ENCODE data around the gene WNT11.

Gene WNT11

DNA sequence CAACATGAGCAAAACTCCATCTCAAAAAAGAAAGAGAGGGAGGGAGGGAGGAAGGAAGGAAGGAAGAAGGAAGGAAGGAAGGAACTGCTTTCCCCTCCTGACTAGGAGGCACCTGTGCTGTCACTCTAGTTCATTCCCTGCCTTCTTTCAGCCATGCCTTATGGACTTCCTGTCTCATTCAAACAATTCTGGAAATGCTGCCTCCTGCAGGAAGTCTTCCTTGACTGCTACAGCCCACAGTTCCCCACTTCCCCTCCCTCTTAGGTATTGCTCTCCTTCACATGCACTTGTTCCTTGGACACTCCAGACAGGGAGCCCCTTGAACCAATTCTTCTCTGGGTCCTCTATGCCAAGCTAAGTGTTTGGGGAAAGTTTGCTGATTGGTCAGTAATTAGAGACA is 31.6 kb upstream of the WNT11 start:
- peak; percentile 35 for DNase-seq

DNA sequence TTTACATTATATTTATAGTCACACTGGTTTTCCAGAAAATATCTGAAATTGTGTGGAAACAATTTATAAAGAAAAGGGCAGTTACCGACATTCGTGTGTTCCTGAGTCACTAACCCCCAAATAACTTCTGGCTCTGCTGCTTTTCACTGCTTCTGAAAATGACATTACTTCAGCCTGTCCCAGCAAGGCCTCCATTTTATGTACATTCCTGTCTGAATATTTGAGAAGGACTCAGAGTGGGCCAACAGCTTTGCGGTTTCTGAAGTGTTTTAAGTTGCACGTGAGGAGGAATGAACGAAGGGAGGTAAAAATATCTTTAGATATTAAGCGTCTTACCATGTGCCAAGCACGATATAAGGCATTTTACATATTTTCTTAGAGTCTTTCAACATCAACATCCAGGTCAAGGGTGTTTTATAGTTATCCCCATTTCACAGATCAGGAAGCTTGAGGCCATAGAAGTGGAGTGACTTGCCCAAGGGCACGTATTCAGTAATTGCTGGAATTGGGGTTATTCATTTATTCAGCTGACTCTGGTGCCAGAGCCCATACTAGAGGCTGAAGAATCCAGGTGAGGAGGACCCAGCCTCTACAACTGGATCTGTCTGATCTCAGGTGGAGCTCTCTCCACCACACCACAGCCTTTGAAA is 30.8 kb upstream of the WNT11 start:
- DNase-seq: no peak

DNA sequence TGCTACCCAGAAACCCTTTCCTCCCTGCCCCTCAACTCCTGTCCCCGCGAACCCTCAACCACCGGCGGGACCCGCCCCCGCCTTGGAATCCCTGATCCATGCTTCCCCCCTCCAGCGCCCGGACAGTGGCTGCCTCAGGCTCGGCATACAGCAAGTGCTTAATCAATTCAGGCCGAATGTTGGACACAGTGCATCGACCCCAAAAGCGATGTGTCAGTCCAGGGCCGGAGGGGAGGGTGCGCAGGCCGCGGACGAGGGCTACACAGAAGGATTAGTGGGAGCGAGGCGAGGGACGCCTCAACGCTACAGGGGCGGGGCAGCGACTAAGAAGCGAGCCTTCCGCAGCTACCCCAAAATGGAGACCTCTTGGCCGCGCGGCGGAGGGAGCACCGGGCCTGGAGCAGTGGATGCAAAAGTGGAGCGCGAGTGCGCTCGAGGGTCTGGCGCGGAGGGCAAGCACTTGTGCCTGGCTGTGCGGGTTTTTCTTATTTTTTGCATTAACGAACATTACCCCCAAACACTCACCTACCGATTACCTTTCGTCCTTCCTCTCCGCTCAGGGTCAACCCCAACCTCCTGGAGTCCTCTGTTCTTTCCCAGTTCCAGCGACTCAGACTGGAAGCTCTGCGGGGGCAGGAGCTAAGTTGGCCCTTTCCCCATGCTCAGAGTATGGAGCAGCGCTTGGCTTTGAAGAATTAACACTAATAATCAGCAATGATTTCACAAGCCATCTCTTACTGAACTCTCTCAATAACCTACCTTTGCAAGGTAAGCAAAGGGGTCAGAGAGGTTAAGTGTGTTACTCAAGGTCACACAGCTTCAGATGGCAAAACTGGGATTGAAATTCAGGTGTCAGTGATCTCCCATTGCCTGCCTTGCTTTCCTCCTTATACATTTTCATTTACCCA is 30.0 kb upstream of the WNT11 start:
- peak; percentile 88 for DNase-seq

DNA sequence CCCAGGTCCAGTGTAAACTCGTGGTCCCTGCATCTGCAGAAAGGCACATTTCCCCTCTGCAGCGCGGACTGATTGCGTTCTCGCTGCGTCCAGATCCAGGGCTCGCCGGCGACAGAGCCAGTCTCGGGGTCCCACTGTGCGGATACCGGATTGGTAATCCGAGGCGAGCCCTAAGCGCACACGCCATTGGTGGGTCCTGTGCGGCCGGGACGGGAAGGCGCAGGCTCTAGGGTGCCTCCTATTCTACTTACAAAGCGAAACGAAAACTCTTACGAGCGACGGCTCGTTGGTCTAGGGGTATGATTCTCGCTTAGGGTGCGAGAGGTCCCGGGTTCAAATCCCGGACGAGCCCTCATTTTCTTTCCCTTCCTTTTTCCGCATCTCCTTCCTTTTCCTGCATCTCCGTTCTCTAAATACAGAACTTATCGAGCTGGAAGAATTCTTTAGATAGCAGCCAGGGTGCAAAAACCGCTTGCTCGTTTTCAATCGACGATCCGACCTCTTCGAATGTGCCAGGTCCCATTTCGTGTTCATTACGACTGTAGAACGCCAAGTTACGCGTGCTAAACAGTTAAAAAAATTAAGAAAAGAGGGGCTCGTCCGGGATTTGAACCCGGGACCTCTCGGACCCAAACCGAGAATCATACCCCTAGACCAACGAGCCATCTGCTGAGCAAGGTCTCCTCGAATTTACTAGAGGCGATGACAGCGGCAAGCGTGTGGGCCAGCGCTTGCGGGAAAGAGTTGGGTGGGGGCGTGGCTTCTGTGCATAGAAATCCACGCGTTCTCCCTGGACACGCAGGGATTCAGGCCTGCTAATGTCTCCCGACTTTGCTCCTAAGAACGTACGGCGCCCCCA is 29.2 kb upstream of the WNT11 start:
- DNase-seq: peak; percentile 96

DNA sequence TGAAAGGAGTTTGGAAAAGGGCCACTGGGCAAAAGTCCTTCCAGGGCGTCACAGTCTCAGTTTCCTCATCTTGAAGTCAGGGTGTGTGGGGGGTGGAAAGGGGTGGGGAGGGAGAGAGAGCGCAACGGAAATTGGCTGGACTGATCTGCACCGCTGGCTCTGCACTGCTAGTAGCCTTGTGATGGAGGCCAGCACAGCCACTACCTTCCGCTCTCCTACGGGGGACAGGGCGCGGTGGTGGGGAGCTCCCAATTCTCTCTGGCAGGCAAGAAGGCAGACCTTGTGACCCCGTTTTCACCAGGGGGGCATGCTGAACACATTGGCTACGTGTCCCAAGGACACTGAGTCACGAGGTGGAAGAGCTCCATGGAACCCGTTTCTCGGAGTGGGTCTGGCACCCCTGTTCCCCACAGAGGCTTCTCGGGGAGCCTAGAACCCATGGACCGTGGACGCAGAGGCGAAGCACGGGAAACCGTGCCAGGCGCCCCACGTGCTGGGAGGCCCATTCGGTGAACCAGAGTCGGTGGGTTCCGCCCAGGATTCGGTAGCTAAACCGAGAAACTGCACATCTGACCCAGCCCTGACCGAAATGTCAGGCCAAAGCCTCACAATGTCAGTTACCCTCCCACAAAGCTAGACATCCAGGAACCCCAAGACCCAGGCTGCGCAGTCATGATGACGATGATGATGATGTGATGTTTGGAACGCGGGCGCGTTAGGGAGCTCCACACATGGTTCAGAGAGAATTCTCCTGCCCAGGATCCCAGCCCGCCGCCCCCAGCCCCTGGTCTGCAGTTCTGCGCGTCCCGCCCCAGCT is 28.3 kb upstream of the WNT11 start:
- peak; percentile 82 for DNase-seq

DNA sequence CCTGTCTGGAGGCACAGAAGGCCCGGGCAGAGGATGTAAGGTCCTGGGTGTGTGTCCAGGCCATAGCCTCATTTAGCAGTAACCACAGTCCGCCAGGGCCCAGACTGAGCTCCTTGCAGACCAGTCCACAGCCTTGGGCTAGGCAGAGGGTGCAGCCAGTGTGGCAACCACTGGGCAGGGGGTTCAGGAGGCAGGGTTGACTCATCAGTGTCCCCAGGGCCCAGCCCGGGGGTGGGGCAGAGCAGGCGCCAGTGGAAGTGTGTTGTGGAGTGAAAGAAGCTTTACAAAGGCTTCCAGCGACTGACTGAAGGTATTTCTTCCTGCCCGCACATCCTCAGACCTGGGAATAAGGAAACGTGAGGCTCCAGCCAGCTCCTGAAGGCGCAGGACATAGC is 27.7 kb upstream of the WNT11 start:
- DNase-seq: no peak

DNA sequence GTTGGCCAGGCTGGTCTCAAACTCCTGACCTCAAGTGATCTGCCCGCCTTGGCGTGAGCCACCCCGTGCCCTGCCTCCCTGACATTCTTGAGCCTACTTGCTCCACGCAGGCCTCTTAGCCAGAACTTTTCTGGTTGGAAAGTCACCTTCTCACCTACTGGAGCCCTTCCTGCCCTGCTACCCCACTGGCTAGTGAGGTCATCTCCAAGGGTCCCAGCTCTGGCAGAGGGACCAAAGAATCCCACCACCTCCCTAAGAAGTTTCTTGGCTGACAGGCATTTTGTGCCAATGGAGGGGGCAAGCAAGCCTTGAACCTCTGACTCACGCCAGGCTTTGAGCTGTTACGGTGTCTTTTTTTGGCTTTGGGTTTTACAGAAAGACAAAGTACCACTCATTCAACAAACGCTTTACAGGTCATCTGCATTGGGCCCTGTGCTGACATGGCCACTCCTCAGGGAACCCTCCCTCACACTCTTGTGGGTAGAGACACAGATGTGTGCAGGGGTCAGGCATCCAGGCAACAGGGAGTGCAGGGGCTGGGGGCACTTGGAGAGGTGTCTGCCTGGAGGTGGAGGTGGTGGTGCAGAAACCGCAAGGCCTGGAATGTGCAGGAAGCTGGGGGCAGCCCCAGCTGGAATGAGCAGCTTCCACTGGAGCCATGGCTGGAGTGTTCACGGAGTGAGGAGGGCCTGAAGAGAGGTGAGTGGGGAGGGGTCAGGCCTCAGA is 27.1 kb upstream of the WNT11 start:
- DNase-seq: no peak

DNA sequence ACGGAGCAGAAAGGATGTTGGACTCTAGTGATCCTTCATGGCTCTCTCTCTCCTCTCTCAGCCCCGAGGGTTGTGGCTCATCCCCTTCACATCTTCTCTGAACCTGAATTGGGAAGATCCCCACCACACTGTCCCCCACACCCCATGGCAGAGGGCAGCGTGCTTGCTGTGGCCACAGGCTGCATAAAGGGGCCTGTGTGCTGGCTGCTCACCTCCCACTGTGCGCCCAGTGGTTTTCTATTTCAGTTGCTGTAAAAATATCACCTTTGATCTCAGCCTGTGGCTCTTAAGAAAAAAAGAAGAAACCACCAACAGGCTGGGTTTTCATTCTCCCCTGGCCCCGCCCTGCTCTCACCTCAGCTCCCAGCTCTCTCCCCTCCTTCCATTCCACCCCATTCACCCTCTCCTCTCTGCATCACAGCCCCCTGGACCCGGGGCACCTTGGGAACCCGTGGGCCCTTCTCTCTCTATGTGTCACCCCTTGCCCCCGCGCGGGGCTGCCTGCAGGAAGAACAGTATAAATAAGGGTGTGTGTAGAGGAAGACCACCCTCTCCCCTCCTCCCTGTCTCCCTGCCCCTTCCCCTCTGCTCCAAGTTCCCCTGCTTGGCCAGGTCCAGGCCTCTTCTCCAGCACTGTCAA is 25.8 kb upstream of the WNT11 start:
- no peak for DNase-seq

DNA sequence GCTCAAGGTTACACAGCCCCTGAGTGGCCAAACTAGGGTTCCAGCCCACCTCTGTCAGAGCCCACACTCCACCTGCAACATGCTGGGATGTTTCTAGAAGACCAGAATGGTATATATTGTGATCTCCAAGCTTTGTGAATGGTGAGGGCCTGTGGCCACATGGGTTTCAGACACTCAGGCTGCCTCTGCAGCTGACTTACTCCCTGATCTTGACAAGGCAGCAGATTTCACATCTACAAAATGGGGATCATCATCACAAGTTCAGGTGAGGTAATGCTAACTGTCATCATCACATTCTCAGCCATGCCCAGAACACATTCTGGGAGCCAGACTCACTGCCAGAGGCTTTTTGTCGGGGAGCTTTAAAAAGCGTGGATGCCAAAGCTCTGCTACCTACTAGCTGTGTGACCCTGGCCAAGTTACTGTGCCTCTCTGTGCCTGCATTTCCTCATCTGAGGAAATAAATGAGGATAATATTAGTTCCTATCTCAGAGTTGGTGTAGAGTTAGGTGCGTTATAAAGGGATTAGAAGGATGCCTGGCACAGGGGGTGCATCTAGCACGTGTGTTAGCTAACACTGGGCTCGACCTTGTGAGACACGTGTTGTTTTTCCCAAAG is 24.9 kb upstream of the WNT11 start:
- no peak for DNase-seq

DNA sequence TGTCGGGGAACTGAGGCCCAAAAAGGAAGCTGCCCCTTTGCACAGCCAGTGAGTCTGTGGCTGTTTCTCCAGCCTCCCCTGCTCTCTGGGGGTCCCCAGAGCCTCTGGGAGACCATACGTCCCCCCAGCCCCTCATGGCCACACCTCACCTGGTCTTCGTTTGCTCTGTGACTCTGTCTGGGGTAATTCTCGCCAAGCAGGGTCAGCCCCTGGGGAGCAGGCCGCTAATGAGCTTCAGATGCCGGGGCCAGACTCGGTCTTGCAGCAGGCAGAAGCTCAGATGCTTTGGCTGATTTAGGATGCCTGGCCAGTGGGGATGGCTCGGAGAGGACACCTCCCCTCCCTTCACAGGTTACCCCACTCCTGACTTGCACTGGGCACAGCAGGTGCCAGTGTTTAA is 24.1 kb upstream of the WNT11 start:
- DNase-seq: no peak

DNA sequence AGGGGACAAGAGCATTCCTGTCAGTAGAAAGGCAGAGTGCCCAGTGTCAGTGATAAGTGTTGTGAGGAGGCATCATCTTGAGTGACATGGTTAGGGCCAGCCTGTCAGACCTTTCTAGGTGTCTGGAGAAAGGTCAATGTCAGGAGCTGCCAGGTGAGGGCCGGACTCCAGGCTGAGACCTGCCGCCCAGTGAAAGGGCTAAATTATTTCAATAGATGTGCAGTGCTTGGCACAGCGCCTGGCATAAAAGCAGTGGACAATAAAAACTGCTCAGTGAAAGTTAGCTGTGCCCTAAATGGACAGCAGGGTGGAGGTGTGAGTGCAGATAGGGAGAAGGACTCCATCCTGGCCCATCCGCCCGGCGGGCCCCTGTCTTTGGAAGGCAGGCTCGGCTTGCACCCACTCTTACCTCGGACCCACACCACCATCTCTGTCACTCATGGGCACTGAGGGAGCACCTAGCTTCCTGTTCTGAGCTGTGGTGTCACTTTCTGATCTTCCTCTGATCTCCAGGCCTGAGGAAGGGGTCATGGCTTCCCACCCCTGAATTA is 23.5 kb upstream of the WNT11 start:
- DNase-seq: no peak

DNA sequence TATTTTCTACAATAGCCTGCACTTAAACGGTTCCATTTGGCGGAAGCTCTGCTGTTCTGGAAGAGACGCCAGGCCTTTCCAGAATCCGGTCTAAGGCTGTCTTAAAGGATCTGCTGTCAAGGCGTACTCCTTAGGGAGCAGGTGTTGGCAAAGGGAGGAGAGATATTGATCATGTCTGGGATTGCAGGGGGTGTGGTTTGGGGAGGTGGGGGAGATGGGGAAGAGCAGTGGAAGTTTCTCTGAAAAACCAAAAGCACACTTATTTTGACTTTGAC is 22.5 kb upstream of the WNT11 start:
- no peak for DNase-seq

DNA sequence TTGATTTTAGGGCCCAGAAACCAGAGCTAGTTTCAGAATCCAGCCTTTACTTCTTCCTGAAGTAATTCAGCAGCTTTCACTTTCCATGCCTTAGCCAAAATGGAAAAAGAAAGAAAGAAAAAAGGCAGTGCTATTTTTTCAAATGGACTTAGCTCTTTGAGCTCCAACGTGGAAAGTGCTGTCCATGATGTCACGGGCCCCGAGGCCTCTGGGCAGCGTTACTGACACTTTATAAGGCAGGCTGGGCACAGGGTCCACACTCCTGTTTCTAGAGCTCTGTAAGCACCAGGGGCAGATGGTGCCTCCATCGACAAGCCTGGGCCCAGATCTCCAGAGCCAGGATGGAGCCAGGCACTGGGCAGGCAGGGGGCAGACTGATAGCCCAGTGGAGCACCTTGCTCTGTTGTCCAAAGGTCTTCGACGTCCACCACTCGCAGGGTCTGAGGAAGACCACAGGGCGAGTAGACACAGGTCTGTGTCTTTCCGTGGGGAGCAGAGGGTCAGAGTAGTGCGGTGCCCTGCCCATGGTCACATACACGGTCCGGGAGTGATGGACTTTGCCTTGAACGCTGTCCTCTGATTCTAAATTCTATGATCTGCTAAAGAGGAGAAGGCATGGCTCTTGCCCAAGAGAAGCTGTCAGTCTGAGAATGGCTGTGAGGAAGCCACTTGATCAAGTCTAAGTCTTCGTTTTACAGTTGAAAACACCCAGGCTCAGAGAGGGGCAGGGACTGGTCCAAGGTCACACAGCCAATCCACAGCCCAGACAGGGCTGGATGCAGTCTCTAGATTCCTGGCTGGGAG is 22.0 kb upstream of the WNT11 start:
- no peak for DNase-seq

DNA sequence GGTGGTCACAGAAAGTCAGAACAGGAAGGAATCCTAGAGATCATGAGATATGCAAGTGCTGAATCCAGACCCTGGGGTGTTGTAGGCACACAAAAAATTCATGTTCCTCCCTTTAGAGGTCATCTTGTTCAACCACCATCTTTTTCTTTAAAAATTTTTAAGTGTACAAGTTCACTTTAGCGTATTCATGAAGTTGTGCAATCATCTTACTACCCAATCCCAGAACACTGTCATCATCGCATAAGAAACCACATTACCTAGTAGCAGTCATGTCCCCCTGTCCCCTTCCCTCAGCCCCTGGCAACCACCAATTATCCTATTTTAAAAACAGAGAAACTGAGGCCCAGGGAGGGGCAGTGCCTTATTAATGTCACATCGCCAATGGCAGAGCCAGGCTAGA is 20.3 kb upstream of the WNT11 start:
- DNase-seq: no peak

DNA sequence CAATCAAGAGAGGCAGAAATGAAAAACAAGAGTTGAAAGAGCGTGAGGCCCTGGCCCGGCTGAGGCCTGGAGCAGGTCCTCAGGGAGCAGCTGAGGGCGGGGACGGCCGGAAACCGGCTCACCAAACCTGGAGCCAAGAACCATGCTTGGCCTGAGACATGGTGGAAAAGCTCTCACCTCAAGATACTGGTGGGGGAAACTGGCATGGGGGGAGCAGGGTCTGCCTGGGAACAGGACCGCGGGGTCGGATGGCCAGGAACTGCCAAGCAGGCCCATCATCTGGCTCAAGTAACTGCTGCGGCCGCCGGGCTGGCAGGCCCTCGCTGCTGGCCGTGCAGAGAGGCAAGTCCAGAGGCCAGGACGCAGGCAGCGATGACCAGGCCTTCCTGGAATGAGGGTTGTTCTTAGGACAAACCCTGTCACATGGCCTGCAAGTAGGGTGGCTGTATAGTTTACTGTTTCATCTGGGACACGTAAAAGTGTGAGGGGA is 18.9 kb upstream of the WNT11 start:
- no peak for DNase-seq

DNA sequence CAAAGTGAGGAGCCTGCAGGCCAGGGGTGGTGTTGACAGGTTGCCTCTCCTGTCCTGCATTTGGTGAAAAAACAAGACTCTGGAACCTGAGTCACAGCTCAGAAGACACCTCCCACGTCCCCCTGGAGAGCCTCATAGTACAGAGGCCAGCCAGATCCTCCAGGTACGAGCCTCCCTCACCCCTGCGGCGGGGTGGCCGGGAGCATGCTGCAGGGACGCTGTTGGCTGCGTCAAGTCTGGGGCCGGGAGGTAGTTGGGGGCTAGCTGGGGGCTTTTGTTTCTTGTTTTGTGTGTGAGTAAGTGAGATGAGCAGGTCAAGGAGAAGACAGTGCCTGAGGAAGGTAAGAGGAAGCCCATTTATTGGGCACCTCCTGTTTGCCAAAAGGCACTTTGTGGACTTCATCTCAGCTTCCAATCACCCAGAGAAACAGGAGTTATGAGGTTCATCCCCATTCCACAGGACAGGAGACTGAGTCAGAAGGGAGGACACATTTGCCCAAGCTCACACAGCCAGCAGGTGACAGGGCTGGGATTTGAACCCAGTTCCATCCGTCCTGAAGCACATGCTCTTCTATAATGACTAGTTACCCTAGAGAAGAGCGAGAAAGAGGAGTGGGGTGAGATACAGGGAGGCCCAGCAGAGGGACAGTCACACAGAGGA is 18.3 kb upstream of the WNT11 start:
- no peak for DNase-seq

DNA sequence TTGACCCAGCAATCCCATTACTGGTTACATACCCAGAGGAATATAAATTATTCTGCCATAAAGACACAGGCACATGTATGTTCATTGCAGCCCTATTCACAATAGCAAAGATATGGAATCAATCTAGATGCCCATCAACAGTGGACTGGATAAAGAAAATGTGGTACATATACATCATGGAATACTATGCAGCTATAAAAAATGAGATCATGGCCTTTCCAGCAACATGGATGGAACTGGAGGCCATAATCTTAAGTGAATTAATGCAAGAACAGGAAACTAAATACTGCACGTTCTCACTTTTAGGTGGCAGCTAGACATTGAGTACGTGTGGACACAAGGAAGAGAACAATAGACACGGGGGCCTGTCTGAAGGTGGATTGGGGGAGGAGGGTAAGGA is 15.1 kb upstream of the WNT11 start:
- DNase-seq: no peak

DNA sequence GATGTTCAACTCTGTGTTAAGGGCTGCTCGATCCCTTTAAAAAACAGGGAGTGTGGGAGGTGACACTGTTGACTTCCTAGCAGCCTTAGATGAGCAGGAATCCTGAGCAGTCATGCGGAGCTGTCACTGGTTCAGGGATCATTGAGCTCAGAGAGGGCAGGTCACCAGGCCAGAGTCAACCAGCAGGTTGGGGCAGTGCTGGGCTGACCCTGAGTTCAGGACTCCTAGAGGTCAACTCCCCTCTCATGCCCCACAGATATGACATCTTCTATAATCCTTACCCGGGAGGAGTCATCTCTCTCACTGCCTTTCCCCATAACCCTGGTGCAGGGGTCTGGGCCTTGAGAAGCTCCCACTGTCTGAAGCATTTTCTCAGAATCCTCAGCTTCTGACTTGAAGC is 12.9 kb upstream of the WNT11 start:
- no peak for DNase-seq

DNA sequence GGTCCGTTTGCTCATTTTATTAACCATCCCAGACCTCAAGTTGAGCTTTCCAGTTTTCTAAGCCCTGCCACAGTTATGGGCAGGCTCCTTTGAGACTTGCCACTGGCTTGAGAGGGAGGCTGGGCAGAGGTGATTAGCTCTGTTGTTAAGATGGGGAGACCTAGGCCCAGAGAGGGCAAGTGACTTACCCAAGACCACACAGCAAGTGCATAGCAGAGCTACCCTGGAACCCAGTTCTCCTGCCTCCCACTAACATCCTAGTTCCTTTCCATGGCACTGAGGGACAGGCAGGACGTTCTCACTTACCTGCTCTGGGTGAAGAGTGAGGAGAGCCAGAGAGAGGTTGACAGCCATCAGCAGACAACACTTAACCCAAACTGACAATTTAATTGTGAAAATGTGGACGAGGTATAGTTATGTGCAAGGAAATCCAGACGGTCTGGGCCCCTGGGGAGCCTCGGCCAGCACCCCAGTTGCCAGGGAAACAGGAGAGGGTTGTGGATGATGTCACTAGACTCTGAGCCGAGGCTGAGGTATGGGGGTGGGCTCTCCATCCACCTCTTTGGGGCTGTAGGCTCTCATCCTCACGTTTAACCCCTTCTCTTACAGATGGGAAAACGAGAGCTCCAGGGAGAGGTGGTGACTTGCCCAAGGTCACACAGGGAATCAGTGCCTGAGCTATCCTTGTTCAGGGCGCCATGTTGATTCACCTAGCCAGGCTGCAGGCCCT is 12.3 kb upstream of the WNT11 start:
- DNase-seq: no peak
